ENCODE data around the gene VPS33A. TPM values are rescaled to one million over a fixed set of nuclear protein-coding genes. Genes with fewer than 3 reads are reported as not detected.

The VPS33A gene
- total RNA-seq, 1 donor from 2014 or later: 15.1 TPM

- no peak for DNase-seq (ENCODE audit: low read depth)
- H3K4me3 ChIP-seq (ENCODE audit: low read depth, low read length): no peak overlapping the region
- no peak for TF ChIP-seq CTCF (conservative IDR thresholded peaks at IDR 0.05; ENCODE audit: low read depth, low read length)
Observed at GRCh38 chr12:122250536-122250935, 15.8 kb downstream of the VPS33A start.

- DNase-seq (ENCODE audit: low read depth): no peak
- H3K4me3 ChIP-seq (ENCODE audit: low read depth, low read length): no peak overlapping the region
- TF ChIP-seq CTCF (conservative IDR thresholded peaks at IDR 0.05; ENCODE audit: low read depth, low read length): no peak
Observed at GRCh38 chr12:122250047-122250446, 16.2 kb downstream of the VPS33A start.

- no peak for DNase-seq (ENCODE audit: low read depth)
- no peak overlapping the region for H3K4me3 ChIP-seq (ENCODE audit: low read depth, low read length)
- TF ChIP-seq CTCF (conservative IDR thresholded peaks at IDR 0.05; ENCODE audit: low read depth, low read length): no peak
Observed at GRCh38 chr12:122245553-122245952, 20.7 kb downstream of the VPS33A start.

- no peak for DNase-seq (ENCODE audit: low read depth)
- H3K4me3 ChIP-seq (ENCODE audit: low read depth, low read length): no peak overlapping the region
- no peak for TF ChIP-seq CTCF (conservative IDR thresholded peaks at IDR 0.05; ENCODE audit: low read depth, low read length)
Observed at GRCh38 chr12:122244565-122245371, 21.5 kb downstream of the VPS33A start.

GRCh38 chr12:122243965-122244364, 22.3 kb downstream of the VPS33A start:
- no peak for TF ChIP-seq CTCF (conservative IDR thresholded peaks at IDR 0.05; ENCODE audit: low read depth, low read length)
- no peak for DNase-seq (ENCODE audit: low read depth)
- no peak overlapping the region for H3K4me3 ChIP-seq (ENCODE audit: low read depth, low read length)

GRCh38 chr12:122238861-122239260, 27.4 kb downstream of the VPS33A start:
- H3K4me3 ChIP-seq (ENCODE audit: low read depth, low read length): no peak overlapping the region
- no peak for TF ChIP-seq CTCF (conservative IDR thresholded peaks at IDR 0.05; ENCODE audit: low read depth, low read length)
- no peak for DNase-seq (ENCODE audit: low read depth)

GRCh38 chr12:122235741-122236140, 30.6 kb downstream of the VPS33A start:
- no peak for DNase-seq (ENCODE audit: low read depth)
- no peak overlapping the region for H3K4me3 ChIP-seq (ENCODE audit: low read depth, low read length)
- no peak for TF ChIP-seq CTCF (conservative IDR thresholded peaks at IDR 0.05; ENCODE audit: low read depth, low read length)
